Smooth muscle cell (in vitro differentiated cells): ENCODE measurements around the gene NUDT3. TPM values are rescaled to one million over a fixed set of nuclear protein-coding genes. Genes with fewer than 3 reads are reported as not detected.

Experiments used
- DNase-seq: peaks from one replicate; lab custom pipeline; 2025; ENCODE audit not compliant: unreplicated experiment; lab: John Stamatoyannopoulos, UW
- H2AFZ ChIP-seq: fragments of 200-600 bp; sonication (generic); 2 replicates; pipeline ENCODE4 v1.6.0; 2016; ENCODE audit warnings: antibody characterized with exemption, low read depth, mild to moderate bottlenecking
- H3F3A ChIP-seq: fragments of 200-600 bp; sonication (generic); 2 replicates; pipeline ENCODE4 v1.6.0; 2017; ENCODE audit warnings: antibody characterized with exemption, low read depth
- H3K27ac ChIP-seq: fragments of 200-600 bp; sonication (generic); 2 replicates; pipeline ENCODE4 v1.5.1; 2016; ENCODE audit warnings: low read depth, mild to moderate bottlenecking
- H3K27me3 ChIP-seq: fragments of 200-600 bp; sonication (generic); 2 replicates; pipeline ENCODE4 v1.6.1; 2016; ENCODE audit warnings: low read depth, mild to moderate bottlenecking
- H3K36me3 ChIP-seq: fragments of 200-600 bp; sonication (generic); 2 replicates; pipeline ENCODE4 v1.5.1; 2016; ENCODE audit warnings: low read depth
- H3K4me1 ChIP-seq: fragments of 200-600 bp; sonication (generic); 2 replicates; pipeline ENCODE4 v1.5.1; 2016; ENCODE audit warnings: low read depth
- H3K4me2 ChIP-seq: fragments of 200-600 bp; sonication (generic); 2 replicates; pipeline ENCODE4 v1.6.0; 2016; ENCODE audit warnings: mild to moderate bottlenecking
- H3K4me3 ChIP-seq: fragments of 200-600 bp; sonication (generic); 2 replicates; pipeline ENCODE4 v1.5.1; 2016; ENCODE audit warnings: mild to moderate bottlenecking
- H3K79me2 ChIP-seq: fragments of 200-600 bp; sonication (generic); 2 replicates; pipeline ENCODE4 v1.6.0; 2016; ENCODE audit warnings: low read depth, mild to moderate bottlenecking
- H3K9ac ChIP-seq: fragments of 200-600 bp; sonication (generic); 2 replicates; pipeline ENCODE4 v1.6.0; 2016; ENCODE audit warnings: low read depth
- H3K9me3 ChIP-seq: fragments of 200-600 bp; sonication (generic); replicated peaks from 2 replicates; pipeline ENCODE4 v1.5.1; 2016; ENCODE audit warnings: low read depth
- H4K20me1 ChIP-seq: fragments of 200-600 bp; sonication (generic); 2 replicates; pipeline ENCODE4 v1.6.0; 2016; ENCODE audit warnings: low read depth
- WGBS: methylation state at CpG from one replicate; pipeline ENCODE4 v1.1.7; 2016; ENCODE audit warnings: low lambda C conversion rate; 5-methylcytosine and 5-hydroxymethylcytosine counted together
- polyA plus RNA-seq: library from polyadenylated mRNA; unstranded; fragments of >200 nt; fragmentation: Nextera tagmentation; extraction: Ambion mirVana; gene quantifications from 2 replicates; pipeline ENCODE4 v1.2.1, GENCODE V29; 2016
- total RNA-seq: library from RNA; depleted of rRNA; stranded (reverse); fragments of >200 nt; gene quantifications from 2 replicates; pipeline ENCODE4 v1.2.3, GENCODE V29; 2014
- TF ChIP-seq, protein P1 (sequence below): fragments of 200-600 bp; sonication (generic); IDR thresholded peaks from 2 replicates; pipeline ENCODE4 v1.5.1; 2017; ENCODE audit warnings: borderline replicate concordance, mild to moderate bottlenecking, antibody characterized with exemption; ENCODE audit not compliant: insufficient read depth, poor library complexity, severe bottlenecking

The NUDT3 gene
- total and polyA plus RNA-seq, 2 experiments from 2014 or later, result 7.5 to 12.9 TPM

DNA sequence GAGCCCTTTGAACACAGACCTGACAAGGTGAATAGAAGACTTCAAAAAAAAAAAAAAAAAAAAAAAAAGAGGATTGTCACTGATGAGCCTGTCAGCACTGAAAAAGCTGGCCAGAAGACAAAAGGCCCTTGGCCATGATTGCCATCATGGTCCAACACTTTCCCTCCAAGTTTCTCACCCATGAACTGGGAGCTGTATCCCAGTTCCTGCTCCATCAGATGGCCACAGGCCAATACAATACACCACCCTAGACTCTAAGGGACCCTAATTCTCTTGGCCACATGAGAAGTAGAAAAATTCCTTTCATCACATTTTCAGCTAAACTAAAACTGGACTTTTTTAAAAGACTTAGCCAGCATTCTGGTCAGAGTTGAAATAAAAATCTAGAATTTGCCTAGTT lies 50.2 kb downstream of the NUDT3 start:
- no peaks in the 10 kb centered on the region for H3K9me3 ChIP-seq
- H2AFZ ChIP-seq, result no peak overlapping the region
- TF ChIP-seq, protein P1, sequence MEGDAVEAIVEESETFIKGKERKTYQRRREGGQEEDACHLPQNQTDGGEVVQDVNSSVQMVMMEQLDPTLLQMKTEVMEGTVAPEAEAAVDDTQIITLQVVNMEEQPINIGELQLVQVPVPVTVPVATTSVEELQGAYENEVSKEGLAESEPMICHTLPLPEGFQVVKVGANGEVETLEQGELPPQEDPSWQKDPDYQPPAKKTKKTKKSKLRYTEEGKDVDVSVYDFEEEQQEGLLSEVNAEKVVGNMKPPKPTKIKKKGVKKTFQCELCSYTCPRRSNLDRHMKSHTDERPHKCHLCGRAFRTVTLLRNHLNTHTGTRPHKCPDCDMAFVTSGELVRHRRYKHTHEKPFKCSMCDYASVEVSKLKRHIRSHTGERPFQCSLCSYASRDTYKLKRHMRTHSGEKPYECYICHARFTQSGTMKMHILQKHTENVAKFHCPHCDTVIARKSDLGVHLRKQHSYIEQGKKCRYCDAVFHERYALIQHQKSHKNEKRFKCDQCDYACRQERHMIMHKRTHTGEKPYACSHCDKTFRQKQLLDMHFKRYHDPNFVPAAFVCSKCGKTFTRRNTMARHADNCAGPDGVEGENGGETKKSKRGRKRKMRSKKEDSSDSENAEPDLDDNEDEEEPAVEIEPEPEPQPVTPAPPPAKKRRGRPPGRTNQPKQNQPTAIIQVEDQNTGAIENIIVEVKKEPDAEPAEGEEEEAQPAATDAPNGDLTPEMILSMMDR, result no peak
- no peaks in the 10 kb centered on the region for H3K4me1 ChIP-seq
- H3F3A ChIP-seq, result peaks cover 7% of the 10 kb centered on the region
- H3K36me3 ChIP-seq, result no peaks in the 10 kb centered on the region
- no peak overlapping the region for H3K4me3 ChIP-seq
- DNase-seq, result no peak
- peaks cover 86% of the 10 kb centered on the region for H4K20me1 ChIP-seq
- H3K9ac ChIP-seq, result no peak overlapping the region
- H3K79me2 ChIP-seq, result peaks cover 34% of the 10 kb centered on the region
- H3K4me2 ChIP-seq, result no peak overlapping the region
- H3K27me3 ChIP-seq, result no peaks in the 10 kb centered on the region
- H3K27ac ChIP-seq, result no peak overlapping the region

GRCh38 chr6:34341481-34341971 lies 50.9 kb downstream of the NUDT3 start:
- WGBS, result 86% methylated on average over 8 of the region's 8 CpGs
- no peak for DNase-seq
- H3K79me2 ChIP-seq, result peaks cover 33% of the 10 kb centered on the region

GRCh38 chr6:34340906-34341480 lies 51.5 kb downstream of the NUDT3 start:
- Histone ChIP-seq H4K20me1 (peaks cover 84% of the 10 kb centered on the region), H3K27me3 (no peaks in the 10 kb centered on the region), H2AFZ (no peak overlapping the region), H3F3A (peaks cover 7% of the 10 kb centered on the region), H3K27ac (no peak overlapping the region), H3K4me1 (no peaks in the 10 kb centered on the region), H3K9me3 (no peaks in the 10 kb centered on the region), H3K36me3 (no peaks in the 10 kb centered on the region), H3K9ac (no peak overlapping the region), H3K79me2 (peaks cover 29% of the 10 kb centered on the region), H3K4me3 (no peak overlapping the region), H3K4me2 (no peak overlapping the region)
- DNase-seq, result no peak
- TF ChIP-seq, protein P1, result no peak
- 92% methylated on average over 3 of the region's 3 CpGs for WGBS

More at GRCh38 chr6:34341481-34341971, 50.9 kb downstream of the NUDT3 start:
- TF ChIP-seq, protein P1, result no peak
- Histone ChIP-seq H2AFZ (no peak overlapping the region), H3K27me3 (no peaks in the 10 kb centered on the region), H4K20me1 (peaks cover 89% of the 10 kb centered on the region), H3K27ac (no peak overlapping the region), H3K9ac (no peak overlapping the region), H3K4me2 (no peak overlapping the region), H3K9me3 (no peaks in the 10 kb centered on the region), H3F3A (peaks cover 7% of the 10 kb centered on the region), H3K4me1 (no peaks in the 10 kb centered on the region), H3K4me3 (no peak overlapping the region), H3K36me3 (no peaks in the 10 kb centered on the region)

- Histone ChIP-seq H3K27me3 (no peaks in the 10 kb centered on the region), H3K36me3 (no peaks in the 10 kb centered on the region), H3K4me3 (no peak overlapping the region), H3K9ac (no peak overlapping the region), H4K20me1 (peaks cover 84% of the 10 kb centered on the region), H3F3A (peaks cover 7% of the 10 kb centered on the region), H3K79me2 (peaks cover 24% of the 10 kb centered on the region), H3K4me2 (no peak overlapping the region), H2AFZ (no peak overlapping the region), H3K4me1 (no peaks in the 10 kb centered on the region), H3K27ac (no peak overlapping the region), H3K9me3 (no peaks in the 10 kb centered on the region)
- WGBS, result 92% methylated on average over 3 of the region's 3 CpGs
- DNase-seq, result no peak
- TF ChIP-seq, protein P1, result no peak
These were observed 52.1 kb downstream of the NUDT3 start for GRCh38 chr6:34340394-34340793.
